Head of caudate nucleus (tissue), 42 donors: ENCODE results near the gene CNTNAP2.

Source experiments
- DNase-seq, 42 donors: peaks; one replicate each; pipeline versions ENCODE4 v3.0.0 to v3.0.0-alpha.2; 2020 to 2021; ENCODE audit warnings: mixed read lengths in 7 of 42
- intact Hi-C: fragments of 100-400 bp; cut with DNase I; formaldehyde crosslinking; loops from one replicate; pipeline ENCODE4 v1.15.0; 2022

The CNTNAP2 gene

DNA sequence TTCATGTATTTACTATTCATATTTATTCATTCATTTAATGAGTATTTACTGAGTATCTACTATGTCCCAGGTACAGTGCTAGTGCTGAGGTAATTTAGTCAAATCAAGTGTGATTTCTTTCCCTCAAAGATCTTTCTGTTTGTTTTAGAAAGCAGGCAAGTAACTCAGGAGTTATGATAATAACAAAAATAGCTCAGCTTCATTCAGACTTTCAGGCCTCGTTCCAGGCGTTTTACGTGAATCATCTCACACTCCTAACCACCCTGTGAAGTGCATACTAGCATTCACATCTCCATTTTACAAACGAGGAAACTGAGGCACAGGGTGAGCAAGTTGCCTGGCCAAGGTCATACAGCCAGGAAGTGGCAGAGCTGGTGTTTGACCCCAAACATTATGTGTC, 2005.2 kb downstream of the CNTNAP2 start:
- intact Hi-C loops, result no loop called here
- no peak for DNase-seq

DNA sequence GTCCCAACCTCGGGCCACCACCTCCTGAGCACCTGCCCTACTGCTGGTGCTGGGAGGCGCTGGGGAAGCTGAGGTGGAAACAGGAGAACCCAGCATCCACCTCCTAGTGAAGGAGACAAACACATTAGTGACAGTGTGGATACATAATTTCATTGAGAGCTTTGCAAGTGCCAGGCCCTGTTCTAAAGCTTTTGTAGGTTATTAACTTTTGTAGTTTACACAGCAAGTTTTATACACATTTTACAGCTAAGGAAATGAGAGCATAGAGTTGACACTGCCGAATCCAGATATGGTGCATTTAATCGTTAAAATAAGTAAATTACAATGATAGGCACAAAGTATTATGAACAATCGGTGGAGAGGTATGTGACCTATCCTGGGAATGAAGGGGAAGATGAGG, 2007.9 kb downstream of the CNTNAP2 start:
- intact Hi-C loops, result no loop called here
- no peak for DNase-seq

DNA sequence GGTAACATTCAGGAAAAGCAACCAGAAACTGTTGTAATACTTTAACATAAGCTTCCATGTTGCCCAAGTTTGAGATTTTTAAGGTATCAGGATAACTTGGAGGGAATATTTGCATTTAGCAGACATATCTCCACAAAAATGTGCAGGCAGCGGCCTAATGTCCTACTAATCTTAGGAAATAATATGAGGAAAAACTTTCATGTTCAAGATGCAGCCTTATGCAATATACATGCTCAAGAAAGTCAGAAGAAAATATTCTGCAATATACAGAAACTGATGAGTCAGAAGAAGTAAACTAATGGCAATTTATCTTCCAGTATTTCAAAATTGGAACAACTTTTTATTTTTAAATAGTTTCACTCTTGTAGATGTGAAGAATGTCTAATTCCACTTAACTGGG, 2010.8 kb downstream of the CNTNAP2 start:
- intact Hi-C loops, result no loop called here
- DNase-seq, result no peak

DNA sequence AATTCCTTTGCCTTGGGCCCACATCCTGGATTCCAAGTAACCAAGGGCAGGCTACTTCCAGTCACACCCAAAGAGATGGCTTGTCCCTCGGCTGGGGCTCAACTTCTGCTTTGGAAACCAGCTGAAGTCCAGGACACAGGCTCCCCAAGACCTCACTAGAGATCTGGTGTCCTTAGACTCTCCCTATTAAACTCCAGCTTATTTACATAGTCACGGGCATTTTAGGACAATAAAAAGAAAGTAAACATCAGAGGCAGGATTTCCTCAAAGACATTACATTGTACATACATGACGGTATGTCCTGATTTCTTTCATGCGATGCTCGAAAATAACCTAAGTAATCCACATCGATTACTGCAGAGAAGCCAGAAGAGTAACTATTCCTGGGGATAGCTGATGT, 2012.4 kb downstream of the CNTNAP2 start:
- peak in 1 of 42 donors; percentile 10 for DNase-seq
- intact Hi-C loops, result no loop called here

DNA sequence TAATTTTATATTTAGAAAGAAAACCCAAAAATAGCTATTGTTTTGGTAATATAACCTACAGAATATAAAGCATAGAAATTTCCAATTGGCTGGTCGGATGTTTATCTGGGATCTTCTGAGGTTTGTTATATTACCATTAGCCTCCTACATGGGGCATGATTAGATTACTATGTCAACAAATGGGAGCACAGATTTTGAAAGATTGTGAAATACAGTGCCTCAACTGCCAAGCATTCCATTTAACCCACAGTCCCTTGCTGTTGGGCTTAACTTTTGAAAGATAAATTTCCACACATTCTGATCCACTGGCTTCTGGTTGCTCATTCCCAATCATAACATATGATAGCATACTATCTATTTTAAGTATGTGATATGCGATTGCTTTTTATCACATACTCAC, 2018.5 kb downstream of the CNTNAP2 start:
- DNase-seq, result no peak

DNA sequence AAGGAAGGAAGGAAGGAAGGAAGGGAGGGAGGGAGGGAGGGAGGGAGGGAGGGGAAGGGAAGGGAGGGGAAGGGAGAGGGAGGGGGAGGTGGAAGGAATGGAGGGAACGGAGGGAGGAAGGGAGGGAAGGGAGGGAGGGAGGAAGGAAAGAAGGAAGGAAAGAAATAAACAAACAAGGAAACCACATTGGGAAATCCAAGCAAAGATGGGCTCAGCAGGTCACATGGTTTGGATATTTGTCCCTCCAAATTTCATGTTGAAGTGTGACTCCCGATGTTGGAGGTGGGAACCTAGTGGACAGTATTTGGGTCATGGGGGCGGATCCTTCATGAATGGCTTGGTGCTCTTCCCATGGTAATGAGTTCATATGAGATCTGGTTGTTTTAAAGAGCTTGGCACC, 2019.4 kb downstream of the CNTNAP2 start:
- no peak for DNase-seq
- intact Hi-C loops, result no loop called here

More for the DNA sequence above, 2018.5 kb downstream of the CNTNAP2 start:
- intact Hi-C loops, result no loop called here

DNA sequence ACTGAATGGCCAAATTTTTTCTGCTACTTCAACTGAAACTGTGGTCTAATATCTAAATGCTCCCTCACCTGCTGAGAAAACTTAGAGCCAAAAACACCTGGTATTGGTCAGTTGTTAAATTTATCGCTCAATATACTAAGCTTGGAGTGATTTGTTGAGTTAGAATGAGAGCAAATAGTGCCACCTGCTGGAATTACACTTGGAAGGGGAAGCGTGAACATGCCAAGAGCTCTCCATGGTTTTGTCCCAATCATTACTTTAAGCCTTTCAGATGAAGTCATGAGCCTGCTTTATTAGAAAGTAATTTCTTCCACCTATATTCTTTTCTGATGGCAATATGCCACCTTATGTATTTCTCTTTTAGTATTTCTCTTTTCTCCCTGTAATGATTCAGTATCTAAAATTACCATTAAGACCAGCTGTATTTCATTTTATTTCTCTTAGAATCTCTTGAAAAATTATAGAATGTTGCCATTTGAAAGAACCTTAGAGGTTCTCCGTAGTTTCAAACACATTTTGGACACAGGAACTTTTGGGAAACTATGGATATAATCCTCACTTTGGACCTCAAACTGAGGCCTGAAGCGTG, 2026.2 kb downstream of the CNTNAP2 start:
- peak in 22 of 42 donors; percentile 5 to 81 (median 38) for DNase-seq
- intact Hi-C loops, result no loop called here

DNA sequence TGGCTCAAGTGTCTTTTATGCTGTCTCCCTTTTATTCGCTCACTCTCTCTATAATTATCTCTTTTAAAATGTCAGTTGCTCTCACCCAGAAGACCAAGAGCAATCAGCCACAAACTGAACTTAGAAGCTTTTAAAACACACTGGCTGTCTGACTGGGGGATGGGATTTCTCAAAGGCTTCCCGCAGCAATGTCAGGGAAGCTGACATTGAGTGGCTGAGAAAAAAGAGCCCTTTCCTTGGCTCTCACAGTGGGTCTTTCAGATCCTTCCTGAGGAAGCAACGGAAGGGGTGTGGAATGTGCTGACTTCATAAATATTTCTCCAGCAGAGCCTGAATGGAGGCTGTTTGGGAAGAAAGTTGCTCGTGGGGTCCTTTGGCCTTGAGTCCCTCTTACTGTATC, 2028.2 kb downstream of the CNTNAP2 start:
- intact Hi-C loops, result no loop called here
- no peak for DNase-seq

DNA sequence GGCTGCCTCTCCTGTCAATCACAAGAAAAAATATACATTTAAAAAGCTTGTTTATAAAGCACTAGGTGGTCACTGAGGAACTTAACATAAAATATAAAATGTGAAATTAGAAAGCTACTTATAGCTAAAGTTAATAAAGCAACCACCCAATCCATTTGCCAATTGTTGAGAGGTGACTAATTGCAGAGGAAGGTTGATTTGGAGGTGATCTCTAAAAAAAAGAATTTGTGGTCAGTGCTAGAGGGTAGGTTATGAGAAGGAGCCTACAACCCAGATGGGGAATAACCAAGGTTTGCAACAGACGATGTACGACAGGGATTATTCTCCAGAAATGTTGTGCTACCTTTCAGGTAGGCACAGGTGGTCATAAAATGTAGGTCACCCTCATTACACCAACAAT, 2029.7 kb downstream of the CNTNAP2 start:
- intact Hi-C loops, result no loop called here

DNA sequence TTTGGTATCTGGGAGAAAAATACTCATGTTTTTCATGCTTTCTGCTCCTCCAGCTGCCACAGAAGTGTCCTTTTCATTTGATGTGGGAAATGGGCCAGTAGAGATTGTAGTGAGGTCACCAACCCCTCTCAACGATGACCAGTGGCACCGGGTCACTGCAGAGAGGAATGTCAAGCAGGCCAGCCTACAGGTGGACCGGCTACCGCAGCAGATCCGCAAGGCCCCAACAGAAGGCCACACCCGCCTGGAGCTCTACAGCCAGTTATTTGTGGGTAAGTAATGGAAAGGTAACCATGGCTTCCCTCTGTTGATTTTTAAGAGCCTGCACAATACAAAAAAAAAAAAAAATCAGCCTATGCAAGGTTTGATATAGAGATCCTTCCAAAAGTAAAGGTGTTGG, 2030.8 kb downstream of the CNTNAP2 start:
- intact Hi-C loops, result no loop called here
- DNase-seq, result no peak

More for the DNA sequence above, 2029.7 kb downstream of the CNTNAP2 start:
- no peak for DNase-seq

DNA sequence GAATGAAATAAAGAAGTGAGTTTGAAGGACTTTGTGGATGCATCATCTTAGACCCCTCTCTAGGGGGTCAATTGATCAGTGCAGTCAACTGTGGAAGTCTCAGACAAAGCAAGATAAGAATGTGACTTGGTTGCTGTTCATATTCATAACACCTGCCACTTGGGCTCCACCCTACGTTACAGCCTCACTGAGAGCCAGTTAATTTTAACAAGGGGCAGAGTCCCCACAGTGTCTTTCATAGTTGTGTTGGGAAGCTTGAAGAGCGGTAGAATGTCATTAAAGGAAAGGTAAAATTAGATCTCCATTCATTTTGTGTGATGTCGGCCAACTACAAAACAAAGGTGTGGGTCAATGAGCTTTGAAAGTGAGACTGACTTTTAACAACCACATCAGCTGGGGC, 2031.9 kb downstream of the CNTNAP2 start:
- DNase-seq, result no peak
- intact Hi-C loops, result no loop called here

DNA sequence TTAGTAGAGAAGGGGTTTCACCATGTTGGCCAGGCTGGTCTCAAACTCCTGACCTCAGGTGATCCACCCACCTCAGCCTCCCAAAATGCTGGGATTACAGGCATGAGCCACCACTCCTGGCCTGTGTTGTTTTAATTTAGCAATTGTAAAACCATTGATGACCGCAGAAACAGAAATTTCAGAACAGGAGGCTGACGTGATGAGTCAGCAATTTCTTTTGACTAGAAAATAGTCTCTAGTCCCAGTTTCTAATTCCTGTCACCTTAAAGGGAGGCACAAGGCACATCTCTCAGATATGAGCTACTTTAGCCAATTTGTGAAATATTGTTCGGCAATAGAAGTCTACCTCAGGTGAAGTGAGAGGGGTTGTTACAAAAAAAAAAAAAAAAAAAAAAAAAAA, 2033.1 kb downstream of the CNTNAP2 start:
- no peak for DNase-seq
- intact Hi-C loops, result no loop called here

DNA sequence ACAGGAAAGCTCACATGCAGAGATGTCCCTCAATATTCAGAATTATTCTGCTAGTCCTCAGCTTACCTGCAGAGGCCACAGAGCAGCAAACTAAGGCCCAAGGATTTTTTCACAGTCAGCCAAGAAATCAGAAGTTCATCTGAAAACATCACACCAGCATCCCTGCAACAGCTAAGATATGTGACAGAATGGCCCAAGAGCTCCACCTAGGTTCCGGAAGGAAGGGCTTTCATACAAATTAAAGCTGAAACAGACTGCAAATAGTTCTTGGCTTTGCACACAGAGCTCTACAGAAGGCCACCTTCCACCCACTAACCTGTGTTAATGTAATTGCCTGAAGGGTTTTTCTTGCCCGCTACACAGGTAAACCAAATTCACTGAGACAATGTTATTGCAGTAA, 2035.2 kb downstream of the CNTNAP2 start:
- peak in 4 of 42 donors; percentile 8 to 37 (median 19) for DNase-seq
- intact Hi-C loops, result no loop called here

DNA sequence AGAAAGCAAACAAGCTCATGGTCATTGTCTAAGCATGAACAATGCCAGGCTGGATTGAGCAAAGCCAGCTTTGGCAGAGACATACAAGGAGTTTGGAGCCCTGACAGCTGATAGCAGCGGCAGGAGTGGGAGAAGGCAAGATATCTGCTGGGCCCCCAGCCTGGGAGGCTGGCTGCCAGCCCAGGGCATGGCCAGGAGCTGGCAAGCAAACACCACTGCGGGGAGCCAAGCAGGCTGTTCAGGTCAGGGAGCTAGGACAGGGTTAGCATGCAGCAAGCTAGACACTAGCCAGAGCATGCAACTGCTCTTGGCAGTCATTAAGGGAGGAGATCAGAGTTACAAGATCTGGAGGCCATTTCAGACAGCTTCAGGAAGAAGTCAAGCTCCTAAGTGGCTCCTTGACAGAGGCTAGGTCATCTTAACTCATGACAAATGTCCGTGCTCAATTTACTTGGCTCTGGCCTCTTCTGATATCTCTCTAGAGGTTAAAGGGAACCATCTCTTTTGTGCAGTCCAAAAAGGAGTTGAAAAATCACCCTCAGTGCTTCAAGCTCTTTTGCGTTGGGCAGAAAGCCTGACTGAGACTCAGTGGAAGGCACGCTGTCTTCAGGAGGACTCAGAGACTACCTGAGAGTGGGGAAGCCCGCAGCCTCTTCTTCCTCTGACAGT, 2037.1 kb downstream of the CNTNAP2 start:
- DNase-seq, result peak in 3 of 42 donors; percentile 3 to 15 (median 6)
- intact Hi-C loops, result no loop called here

DNA sequence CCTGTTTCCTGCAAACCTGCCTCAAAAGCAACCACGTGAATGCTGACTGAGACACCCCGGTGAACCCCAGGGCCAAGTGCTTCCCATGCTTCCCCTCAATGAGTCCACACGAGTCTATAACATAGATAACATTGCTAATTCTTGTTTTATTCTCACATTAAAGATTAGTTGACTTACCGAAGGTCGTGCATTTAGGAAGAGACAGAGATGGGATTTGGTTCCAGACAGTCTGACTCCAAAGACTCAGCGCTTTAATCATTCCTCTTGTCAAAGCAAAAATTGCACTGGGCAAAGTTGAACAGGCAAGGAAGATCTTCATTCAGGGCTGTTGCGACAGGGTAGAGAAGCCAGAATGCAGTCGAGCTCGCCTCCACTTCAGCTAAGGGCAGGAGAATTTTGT, 2038.4 kb downstream of the CNTNAP2 start:
- intact Hi-C loops, result no loop called here
- no peak for DNase-seq

DNA sequence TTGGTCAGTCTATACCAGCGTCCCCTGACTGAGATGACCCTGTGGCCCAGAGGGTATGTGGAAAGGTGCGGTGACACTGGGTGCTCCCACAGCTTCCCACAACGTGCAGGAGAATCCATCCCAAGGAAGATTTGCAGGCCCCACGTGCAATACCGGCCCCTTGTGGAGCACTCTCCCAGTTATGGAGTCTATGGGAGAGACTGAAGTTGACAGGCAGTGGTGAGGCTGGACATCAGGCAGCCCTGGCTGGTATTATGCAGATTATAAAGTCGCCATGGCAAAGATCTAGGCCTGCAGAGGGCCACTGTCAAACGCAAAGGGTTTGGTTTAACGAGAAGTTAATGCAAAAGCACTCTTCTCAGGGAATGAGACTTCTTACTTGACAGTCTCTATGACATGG, 2039.2 kb downstream of the CNTNAP2 start:
- intact Hi-C loops, result no loop called here
- DNase-seq, result no peak

DNA sequence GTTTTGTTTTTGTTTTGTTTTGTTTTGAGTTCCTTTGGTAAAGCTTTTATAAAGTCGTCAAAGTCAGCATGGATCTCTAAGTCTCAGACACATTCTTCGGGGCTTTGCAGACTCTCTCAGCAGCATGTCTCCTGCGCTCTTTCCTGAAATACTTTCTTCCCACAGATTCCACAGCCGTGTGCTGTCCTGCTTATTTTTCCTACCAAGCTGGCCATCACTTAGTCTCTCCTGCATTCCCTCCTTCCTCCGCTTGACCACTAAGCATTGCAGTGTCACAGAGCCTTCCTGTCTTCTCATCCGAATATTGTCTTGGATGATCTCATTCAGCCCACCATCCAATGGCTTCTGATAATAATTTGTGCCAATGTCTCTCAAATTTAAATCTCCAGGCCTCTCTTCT, 2039.6 kb downstream of the CNTNAP2 start:
- intact Hi-C loops, result no loop called here

DNA sequence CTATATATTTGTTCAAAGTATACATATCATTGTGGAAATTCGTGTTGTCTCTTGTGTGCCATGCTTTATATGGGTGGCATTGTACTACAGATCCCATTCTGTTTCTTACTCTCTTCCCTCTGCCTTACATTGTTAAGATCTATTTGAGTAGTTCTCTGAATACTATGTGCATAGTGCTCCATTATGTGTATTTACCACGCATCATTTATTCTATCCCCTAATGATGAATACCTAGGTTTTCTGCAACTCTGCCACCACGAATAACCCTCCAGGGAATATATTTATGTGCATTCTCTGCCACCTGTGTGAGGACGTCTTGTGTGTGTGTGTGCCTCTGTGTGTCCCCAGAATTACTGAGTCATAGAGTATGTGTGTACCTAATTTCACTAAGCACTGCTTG, 2042.7 kb downstream of the CNTNAP2 start:
- intact Hi-C loops, result no loop called here
- DNase-seq, result no peak

More for the DNA sequence above, 2039.6 kb downstream of the CNTNAP2 start:
- DNase-seq, result no peak

DNA sequence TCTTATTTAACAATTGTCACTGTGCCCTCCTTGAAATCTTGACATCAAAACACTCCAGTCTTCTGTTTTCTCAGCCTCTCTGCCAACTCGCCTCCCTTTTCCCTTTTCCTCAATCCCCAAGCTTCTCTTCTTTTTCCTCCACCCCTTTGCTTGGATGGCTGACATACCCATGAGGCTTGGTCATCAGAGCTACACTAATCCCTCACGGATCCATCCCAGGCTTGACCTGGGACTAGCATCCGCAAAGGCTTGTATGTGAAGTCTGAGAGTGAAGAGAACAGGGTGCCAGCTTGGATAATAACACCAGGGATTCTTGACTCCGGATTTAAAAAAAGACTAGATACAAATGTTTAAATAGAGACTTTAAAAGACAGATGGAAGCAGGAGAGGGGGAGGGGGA, 2045.2 kb downstream of the CNTNAP2 start:
- intact Hi-C loops, result no loop called here
- DNase-seq, result no peak

DNA sequence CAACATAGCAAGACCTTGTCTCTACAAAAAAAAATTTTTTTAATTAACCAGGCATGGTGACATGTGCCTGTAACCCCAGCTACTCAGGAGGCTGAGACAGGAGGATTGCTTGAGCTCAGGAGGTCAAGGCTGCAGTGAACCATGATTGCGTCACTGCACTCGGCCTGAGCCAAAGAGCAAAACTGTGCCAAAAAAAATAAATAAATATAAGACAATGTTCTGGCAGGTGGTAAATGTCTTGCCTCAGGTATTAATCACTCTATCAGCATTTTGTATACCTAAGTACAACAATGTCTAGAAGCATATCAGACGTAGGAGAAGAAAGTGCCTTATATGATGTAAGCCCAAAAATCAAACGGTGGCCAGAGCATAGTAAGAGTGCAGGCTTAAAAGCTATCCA, 2046.2 kb downstream of the CNTNAP2 start:
- DNase-seq, result no peak
- intact Hi-C loops, result no loop called here

DNA sequence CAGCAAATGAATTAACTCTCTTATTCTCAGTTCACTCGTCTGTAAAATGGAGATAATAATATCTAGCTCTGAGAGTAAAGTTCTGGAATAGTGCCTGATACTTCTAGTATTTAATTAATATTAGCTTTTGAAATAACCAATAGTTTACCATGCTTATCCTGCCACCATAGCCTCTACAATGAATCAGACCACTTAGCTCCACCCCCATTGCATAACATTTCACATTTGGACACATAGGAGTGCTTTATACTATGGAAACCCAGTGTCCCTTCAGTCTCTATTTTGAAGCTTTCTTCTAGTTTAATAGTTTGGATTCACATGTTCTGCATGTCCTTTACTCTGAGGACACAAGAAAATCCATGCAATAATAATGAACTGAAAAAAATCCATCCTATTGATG, 2046.6 kb downstream of the CNTNAP2 start:
- intact Hi-C loops, result no loop called here
- no peak for DNase-seq
